Thyroid gland (tissue), 4 donors: ENCODE results near the gene GRM6.

Experiments
- POLR2A ChIP-seq, 2 donors: fragments of 450-650 bp; IDR thresholded peaks; one replicate each; pipeline ENCODE4 v1.6.1; 2017; ENCODE audit warnings: antibody characterized with exemption in 2 of 2, mild to moderate bottlenecking in 2 of 2, moderate library complexity in 1 of 2
- TF ChIP-seq, protein P1 (sequence below), 6 experiments: fragments of 200-600 bp in 3 of 6; fragments of 450-650 bp in 3 of 6; sonication (generic) in 3 of 6; IDR thresholded peaks; one replicate each; pipeline ENCODE4 v1.5.1; 2016 to 2019; ENCODE audit warnings: antibody characterized with exemption in 6 of 6, mild to moderate bottlenecking in 2 of 6, inconsistent platforms in 1 of 6, moderate library complexity in 1 of 6

DNA sequence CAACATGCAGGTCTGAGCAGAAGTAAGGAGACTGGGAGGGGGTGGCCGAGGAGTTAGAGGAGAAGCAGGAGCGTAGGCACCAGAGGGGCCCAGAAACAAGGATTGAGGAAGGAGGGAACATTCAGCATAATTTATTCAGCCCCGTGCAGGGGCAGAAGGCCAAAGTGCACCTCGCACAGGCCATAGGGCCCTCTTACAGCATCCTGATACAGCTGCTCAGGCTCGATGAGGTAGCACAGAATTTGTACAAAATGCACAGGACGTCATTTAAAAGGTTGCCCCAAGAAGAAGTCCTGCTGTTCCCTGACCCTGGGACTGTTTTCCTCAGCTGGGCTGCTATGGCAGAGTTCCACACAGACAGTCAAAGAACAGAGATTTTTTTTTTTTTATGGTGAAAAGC is 2.1 kb upstream of the GRM6 start:
- TF ChIP-seq, protein P1, sequence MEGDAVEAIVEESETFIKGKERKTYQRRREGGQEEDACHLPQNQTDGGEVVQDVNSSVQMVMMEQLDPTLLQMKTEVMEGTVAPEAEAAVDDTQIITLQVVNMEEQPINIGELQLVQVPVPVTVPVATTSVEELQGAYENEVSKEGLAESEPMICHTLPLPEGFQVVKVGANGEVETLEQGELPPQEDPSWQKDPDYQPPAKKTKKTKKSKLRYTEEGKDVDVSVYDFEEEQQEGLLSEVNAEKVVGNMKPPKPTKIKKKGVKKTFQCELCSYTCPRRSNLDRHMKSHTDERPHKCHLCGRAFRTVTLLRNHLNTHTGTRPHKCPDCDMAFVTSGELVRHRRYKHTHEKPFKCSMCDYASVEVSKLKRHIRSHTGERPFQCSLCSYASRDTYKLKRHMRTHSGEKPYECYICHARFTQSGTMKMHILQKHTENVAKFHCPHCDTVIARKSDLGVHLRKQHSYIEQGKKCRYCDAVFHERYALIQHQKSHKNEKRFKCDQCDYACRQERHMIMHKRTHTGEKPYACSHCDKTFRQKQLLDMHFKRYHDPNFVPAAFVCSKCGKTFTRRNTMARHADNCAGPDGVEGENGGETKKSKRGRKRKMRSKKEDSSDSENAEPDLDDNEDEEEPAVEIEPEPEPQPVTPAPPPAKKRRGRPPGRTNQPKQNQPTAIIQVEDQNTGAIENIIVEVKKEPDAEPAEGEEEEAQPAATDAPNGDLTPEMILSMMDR (IDR thresholded peaks at IDR 0.05): no peak
- no peak for TF ChIP-seq POLR2A (IDR thresholded peaks at IDR 0.05)
